ENCODE results near the gene GPR137C. TPM values are rescaled to one million over a fixed set of nuclear protein-coding genes. Genes with fewer than 3 reads are reported as not detected.

Gene GPR137C
- total and polyA plus RNA-seq, 2 of the 13 experiments (the other 11 are each of a cell fraction or from before 2014, with no cell fraction given): 0.34 to 0.51 TPM

GRCh38 chr14:52596320-52596719, 43.7 kb downstream of the GPR137C start (continued):
- TF ChIP-seq PHF8 (CRISPR knock-in tag; IDR thresholded peaks at IDR 0.05) (peak; percentile 28; the same call in 1 of the 2 replicates), KDM2A (CRISPR knock-in tag; IDR thresholded peaks at IDR 0.05; ENCODE audit: borderline replicate concordance, low read depth) (peak; percentile 46; the same call in 1 of the 2 replicates), ONECUT2 (CRISPR knock-in tag; IDR thresholded peaks at IDR 0.05) (no peak), SMARCE1 (IDR thresholded peaks at IDR 0.05; ENCODE audit: borderline replicate concordance) (no peak), ZMYM4 (CRISPR knock-in tag; IDR thresholded peaks at IDR 0.05) (0 out of 2 replicates have a peak, but pooled peaks have one; percentile 29), IRF9 (CRISPR knock-in tag; IDR thresholded peaks at IDR 0.05; ENCODE audit: borderline replicate concordance) (no peak), CEBPG (CRISPR knock-in tag; IDR thresholded peaks at IDR 0.05) (0 out of 2 replicates have a peak, but pooled peaks have one; percentile 15), POGZ (CRISPR knock-in tag; IDR thresholded peaks at IDR 0.05) (0 out of 2 replicates have a peak, but pooled peaks have one; percentile 20)

GRCh38 chr14:52596861-52597260, 44.2 kb downstream of the GPR137C start:
- no peaks in the 10 kb centered on the region for H3K79me2 ChIP-seq (ENCODE audit: insufficient read depth, low read length)
- H3K36me3 ChIP-seq (replicated peaks in 1 of 2; ENCODE audit: control insufficient read depth in 1 of 2, insufficient read depth in 2 of 2, low read length in 2 of 2): no peaks in the 10 kb centered on the region
- H3K9me3 ChIP-seq (ENCODE audit: low read length): no peaks in the 10 kb centered on the region
- 91% methylated on average over 5 of the region's 5 CpGs for WGBS (ENCODE audit: low lambda C conversion rate)
- no peak overlapping the region for H3K27ac ChIP-seq (ENCODE audit: extremely low read length, insufficient read depth, low read length)
- H3K4me1 ChIP-seq (ENCODE audit: insufficient read depth, low read length): peaks cover 15% of the 10 kb centered on the region
- in situ Hi-C loops (cut with HindIII; ENCODE audit: extremely low pct_ligation_motif_present, low pct_unique_long_range_greater_than_20kb): no loop called here
- POLR2A ChIA-PET: no interaction called here
- H3K27me3 ChIP-seq (ENCODE audit: control insufficient read depth in 1 of 2, insufficient read depth in 2 of 2, low read length in 2 of 2): no peaks in the 10 kb centered on the region
- intact Hi-C loops (cut with micrococcal nuclease; ENCODE audit: unreplicated experiment): no loop called here
- no peak for ATAC-seq
- H3K9ac ChIP-seq (ENCODE audit: insufficient read depth, low read depth, low read length): no peak overlapping the region
- no peak for DNase-seq (ENCODE audit: low spot score)
- H2AFZ ChIP-seq (ENCODE audit: low read length): no peak overlapping the region
- no peaks in the 10 kb centered on the region for H4K20me1 ChIP-seq (ENCODE audit: insufficient read depth, low read length)
- no peak for FAIRE-seq
- BruUV-seq (replicated peaks): no TSS peak
- H3K4me2 ChIP-seq (ENCODE audit: low read depth, low read length): 0 out of 2 replicates have a peak overlapping the region, but pooled peaks have one; percentile 51
- no peak overlapping the region for H3K4me3 ChIP-seq (replicated peaks in 1 of 3; ENCODE audit: insufficient read depth in 1 of 3, low read depth in 2 of 3, low read length in 3 of 3)
- CTCF ChIA-PET (ENCODE audit: low intra/inter-chr PET ratio, low total read pairs): no interaction called here
- TF ChIP-seq HCFC1 (IDR thresholded peaks at IDR 0.05; ENCODE audit: low read depth, low read length) (no peak), ZNF557 (CRISPR knock-in tag; IDR thresholded peaks at IDR 0.05) (no peak), ZNF296 (CRISPR knock-in tag; conservative IDR thresholded peaks at IDR 0.05) (no peak), ZBTB10 (CRISPR knock-in tag; IDR thresholded peaks at IDR 0.05; ENCODE audit: borderline replicate concordance) (no peak), MAF1 (CRISPR knock-in tag; IDR thresholded peaks at IDR 0.05; ENCODE audit: borderline replicate concordance) (no peak), RBAK (CRISPR knock-in tag; IDR thresholded peaks at IDR 0.05) (no peak), HNF1B (CRISPR knock-in tag; IDR thresholded peaks at IDR 0.05) (no peak), ZNF124 (CRISPR knock-in tag; IDR thresholded peaks at IDR 0.05) (no peak), GRHL1 (CRISPR knock-in tag; conservative IDR thresholded peaks at IDR 0.05) (no peak)

Measured in HepG2 (cell line).